ENCODE measurements around the gene WFIKKN1.

Gene WFIKKN1

DNA sequence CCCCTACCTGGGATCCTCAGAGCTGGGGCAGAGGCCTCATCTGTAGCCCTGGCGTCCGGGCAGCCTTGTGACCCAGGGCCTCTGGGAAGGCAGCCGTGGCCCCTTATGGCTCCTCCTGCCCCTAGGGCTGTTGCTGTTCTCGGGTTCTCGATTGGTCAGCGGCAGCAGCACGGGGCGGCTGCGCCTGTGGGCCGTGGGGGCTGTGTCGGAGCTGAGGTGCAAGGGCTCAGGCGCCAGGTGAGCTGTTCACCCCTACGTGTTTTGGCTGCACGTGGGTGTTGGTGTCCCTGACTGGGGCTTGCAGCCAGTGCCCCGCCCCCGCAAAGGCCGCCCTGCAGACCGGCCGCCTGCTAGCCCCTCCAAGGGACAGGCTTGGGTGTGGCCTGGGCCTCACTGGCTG is 31.3 kb downstream of the WFIKKN1 start:
- TF ChIP-seq, protein P1, sequence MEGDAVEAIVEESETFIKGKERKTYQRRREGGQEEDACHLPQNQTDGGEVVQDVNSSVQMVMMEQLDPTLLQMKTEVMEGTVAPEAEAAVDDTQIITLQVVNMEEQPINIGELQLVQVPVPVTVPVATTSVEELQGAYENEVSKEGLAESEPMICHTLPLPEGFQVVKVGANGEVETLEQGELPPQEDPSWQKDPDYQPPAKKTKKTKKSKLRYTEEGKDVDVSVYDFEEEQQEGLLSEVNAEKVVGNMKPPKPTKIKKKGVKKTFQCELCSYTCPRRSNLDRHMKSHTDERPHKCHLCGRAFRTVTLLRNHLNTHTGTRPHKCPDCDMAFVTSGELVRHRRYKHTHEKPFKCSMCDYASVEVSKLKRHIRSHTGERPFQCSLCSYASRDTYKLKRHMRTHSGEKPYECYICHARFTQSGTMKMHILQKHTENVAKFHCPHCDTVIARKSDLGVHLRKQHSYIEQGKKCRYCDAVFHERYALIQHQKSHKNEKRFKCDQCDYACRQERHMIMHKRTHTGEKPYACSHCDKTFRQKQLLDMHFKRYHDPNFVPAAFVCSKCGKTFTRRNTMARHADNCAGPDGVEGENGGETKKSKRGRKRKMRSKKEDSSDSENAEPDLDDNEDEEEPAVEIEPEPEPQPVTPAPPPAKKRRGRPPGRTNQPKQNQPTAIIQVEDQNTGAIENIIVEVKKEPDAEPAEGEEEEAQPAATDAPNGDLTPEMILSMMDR (IDR thresholded peaks at IDR 0.05; ENCODE audit: low read depth, low read length) = no peak
- no peak for DNase-seq (ENCODE audit: extremely low read depth, low read depth)

DNA sequence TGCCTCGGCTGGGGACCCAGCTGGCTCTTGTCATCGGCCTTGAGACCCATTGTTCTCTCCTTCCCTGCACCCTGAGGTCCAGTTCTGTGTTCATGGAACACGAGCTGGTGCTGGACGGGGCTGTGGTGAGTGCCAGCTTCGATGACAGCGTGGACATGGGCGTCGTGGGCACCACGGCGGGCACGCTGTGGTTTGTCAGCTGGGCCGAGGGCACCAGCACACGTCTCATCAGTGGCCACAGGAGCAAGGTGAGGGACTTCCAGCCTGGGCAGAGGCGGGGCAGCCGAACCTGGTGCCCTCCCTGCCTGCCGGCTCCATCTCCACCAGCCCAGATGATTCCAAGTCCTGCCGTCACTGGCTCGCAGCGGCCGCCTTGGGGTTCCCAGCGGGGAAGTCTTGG is 31.8 kb downstream of the WFIKKN1 start:
- TF ChIP-seq, protein P1 (IDR thresholded peaks at IDR 0.05; ENCODE audit: low read depth, low read length) = no peak
- DNase-seq (ENCODE audit: extremely low read depth, low read depth) = no peak

DNA sequence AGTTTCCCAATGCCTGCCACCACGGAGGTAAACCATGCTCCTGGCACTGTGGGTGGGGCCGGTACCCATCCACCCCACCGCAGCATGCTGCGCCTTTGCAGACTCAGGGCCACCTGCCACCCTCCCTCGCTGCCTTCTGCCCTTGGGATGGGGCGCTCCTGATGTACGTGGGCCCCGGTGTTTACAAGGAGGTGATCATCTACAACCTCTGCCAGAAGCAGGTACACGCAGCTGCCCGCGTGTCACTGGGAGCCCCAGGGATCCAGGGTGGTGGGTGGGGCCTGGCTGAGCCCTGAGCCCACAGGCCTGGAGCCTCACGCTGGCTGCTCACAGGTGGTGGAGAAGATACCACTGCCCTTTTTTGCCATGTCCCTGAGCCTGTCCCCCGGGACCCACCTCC is 35.8 kb downstream of the WFIKKN1 start:
- TF ChIP-seq, protein P1 (IDR thresholded peaks at IDR 0.05; ENCODE audit: low read depth, low read length) = no peak
- no peak for DNase-seq (ENCODE audit: extremely low read depth, low read depth)

DNA sequence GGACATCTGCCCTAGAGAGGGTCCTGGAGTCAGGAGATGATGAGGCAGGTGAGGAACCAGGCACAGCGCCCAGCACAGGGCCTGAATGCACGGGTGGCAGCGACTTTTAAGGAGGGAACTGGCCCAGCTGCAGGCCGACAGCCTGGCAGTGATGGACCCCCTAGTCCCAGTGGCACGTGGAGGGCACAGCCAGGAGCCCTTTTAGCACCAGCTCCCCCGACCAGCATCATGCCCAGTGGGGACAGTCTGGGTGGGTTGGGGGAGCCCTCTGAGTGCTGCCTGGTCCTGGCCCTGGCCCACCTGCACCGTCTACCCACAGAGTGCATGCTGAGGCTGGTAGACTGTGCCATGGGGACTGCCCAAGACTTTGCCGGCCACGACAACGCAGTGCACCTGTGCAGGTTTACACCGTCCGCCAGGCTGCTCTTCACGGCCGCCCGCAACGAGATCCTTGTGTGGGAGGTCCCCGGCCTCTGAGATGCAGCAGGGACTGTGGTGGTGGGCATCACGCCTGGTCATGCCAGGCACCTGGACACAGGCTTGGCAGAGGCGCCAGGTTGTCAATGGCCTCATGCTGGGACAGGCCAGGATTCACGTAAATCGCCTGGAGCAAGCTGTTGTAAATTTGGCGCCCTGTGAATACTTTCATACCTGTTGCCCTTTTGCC is 36.5 kb downstream of the WFIKKN1 start:
- no peak for DNase-seq (ENCODE audit: extremely low read depth, low read depth)
- TF ChIP-seq, protein P1 (IDR thresholded peaks at IDR 0.05; ENCODE audit: low read depth, low read length) = no peak

DNA sequence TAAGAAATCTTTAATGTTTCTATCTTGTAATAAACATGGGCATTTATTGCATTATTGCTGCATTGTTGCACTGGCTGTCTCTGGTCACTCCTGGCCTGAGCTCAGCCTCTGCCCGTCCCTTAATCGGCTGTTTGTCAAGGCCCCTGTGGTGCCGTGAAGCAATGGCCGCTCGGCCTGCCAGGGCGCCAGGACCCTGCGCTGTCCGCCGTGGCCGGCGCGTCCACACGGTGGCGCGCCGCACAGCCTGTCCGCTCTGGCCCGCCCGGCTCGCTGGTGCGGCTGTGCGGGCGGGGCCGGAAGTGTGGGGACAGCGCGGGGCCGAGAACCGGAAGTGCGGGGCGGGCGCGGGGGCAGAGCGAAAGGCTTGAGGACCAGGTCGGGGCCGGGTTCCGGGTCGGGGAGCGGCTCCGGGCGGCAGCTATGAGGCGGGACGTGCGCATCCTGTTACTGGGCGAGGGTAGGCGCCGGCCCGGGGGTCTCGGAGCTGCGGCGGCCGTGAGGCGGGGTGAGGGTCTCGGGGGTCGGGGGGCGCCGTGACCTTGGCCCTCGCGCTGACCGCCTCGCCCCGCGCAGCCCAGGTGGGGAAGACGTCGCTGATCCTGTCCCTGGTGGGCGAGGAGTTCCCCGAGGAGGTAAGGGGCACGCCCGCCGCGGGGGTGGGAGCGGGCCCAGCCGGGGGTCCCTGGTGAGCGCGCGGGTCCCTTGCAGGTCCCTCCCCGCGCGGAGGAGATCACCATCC is 37.2 kb downstream of the WFIKKN1 start, which contains the start of gene RHOT2:
RHOT2 (plus strand) TSS at position 353 of the 739 bp plus-strand sequence; CDS start at position 421, 68 bp downstream.
- peak; percentile 60 for DNase-seq (ENCODE audit: extremely low read depth, low read depth)
- TF ChIP-seq, protein P1 (IDR thresholded peaks at IDR 0.05; ENCODE audit: low read depth, low read length) = peak; percentile 49

DNA sequence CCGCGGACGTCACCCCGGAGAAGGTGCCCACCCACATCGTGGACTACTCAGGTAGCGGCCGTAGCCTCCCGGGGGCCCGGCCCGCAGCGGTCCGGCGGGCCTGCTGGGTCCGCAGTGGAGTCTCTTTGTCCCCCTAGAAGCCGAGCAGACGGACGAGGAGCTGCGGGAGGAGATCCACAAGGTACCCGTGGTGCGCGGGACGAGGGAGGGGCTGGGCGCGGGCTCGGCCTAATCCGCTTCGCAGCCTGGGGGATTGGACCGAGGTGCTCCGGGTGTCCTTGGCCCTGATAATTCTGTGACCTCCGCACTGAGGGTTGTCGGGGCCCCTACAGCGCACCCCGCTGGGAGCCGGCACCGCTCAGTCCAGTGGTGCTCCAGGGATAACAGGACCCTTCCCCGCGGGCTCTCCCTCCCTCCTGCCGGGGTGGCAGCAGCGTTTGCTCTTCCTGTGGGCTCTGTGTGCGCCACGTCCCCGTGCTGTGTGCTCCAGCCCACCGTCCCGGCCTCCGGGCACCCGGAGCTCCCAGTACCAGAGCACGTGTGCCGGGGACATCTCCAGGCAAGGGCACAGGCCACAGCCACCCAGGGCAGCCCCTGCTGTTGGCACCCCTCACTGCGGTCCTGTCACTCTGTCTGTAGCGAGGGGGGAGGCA is 37.9 kb downstream of the WFIKKN1 start:
- DNase-seq (ENCODE audit: extremely low read depth, low read depth) = no peak
- TF ChIP-seq, protein P1 (IDR thresholded peaks at IDR 0.05; ENCODE audit: low read depth, low read length) = no peak

DNA sequence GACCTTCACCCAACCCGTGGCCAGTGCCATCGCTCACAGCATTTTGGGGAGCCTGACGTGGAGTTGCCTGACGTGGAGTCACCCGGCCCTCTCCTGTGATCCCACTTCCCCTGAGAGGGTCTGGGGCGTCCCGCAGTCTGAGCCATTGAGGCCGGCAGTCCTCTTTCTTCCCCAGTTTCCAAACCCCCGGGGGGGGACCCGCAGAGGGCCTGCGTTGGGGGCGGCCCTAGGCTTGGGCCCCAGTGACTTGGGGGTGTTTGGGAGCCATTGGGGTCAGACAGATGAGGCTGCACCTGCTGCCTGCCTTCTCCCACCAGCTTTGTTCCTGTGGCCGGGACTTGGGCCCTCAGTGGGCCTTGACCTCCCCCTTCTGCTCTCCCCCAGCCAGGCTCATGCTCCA is 38.9 kb downstream of the WFIKKN1 start:
- TF ChIP-seq, protein P1 (IDR thresholded peaks at IDR 0.05; ENCODE audit: low read depth, low read length) = no peak
- no peak for DNase-seq (ENCODE audit: extremely low read depth, low read depth)

Measured in AG09319 (cell line).